GM13976 (cell line): ENCODE data around the gene UBE3B.

Experiments
- DNase-seq: peaks from one replicate; pipeline ENCODE4 v3.0.0; 2012; ENCODE audit warnings: low spot score
- in situ Hi-C: fragments of 300-500 bp; cut with MboI; formaldehyde crosslinking; loops from one replicate; pipeline ENCODE4 v1.12.0; 2022; ENCODE audit warnings: low sequenced_read_pairs, mixed read lengths, inconsistent platforms; ENCODE audit not compliant: unreplicated experiment
- TF ChIP-seq, protein P1 (sequence below): IDR thresholded peaks from 2 replicates; pipeline ENCODE4 v1.5.1; 2012; ENCODE audit warnings: borderline replicate concordance, mild to moderate bottlenecking; ENCODE audit not compliant: insufficient read depth; ENCODE audit errors: extremely low read depth, missing control alignments, control extremely low read depth

UBE3B gene

DNA sequence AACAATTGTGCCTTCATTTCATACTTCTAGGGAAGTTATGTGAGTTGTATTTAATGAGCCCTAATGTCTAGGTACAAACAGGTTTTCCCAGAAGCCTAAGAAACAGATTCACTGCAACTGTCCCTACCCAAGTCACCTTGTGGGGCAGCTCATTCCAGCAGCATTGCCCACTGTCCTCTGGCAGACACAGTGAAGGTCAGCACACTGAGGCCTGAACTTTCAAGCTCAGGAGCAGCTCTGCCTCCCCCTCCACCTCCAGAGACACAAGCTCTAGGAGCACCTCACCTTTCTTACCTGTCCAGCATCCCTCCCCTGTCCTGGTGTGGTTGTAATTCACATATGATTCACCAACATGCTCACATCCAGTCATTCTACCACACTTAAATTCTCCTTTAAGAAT, 15.7 kb downstream of the UBE3B start:
- no peak for DNase-seq
- in situ Hi-C loops, result no loop called here
- TF ChIP-seq, protein P1, sequence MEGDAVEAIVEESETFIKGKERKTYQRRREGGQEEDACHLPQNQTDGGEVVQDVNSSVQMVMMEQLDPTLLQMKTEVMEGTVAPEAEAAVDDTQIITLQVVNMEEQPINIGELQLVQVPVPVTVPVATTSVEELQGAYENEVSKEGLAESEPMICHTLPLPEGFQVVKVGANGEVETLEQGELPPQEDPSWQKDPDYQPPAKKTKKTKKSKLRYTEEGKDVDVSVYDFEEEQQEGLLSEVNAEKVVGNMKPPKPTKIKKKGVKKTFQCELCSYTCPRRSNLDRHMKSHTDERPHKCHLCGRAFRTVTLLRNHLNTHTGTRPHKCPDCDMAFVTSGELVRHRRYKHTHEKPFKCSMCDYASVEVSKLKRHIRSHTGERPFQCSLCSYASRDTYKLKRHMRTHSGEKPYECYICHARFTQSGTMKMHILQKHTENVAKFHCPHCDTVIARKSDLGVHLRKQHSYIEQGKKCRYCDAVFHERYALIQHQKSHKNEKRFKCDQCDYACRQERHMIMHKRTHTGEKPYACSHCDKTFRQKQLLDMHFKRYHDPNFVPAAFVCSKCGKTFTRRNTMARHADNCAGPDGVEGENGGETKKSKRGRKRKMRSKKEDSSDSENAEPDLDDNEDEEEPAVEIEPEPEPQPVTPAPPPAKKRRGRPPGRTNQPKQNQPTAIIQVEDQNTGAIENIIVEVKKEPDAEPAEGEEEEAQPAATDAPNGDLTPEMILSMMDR, result no peak

DNA sequence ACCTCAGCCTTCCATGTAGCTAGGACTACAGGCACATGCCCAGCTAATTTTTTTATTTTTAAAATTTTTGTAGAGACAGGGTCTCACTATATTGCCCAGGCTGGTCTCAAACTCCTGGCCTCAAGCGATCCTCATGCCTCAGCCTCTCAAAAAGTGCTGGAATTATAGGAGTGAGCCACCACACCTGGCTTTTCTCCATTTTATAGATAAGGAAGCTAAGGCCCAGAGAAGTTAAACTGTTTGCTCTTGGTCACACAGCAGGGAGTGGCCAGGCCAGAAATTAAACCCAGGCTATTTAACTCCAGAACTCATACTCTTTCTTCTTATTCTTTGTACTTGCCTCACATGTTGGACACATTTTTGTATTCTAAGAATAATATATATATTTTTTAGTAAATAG, 16.5 kb downstream of the UBE3B start:
- in situ Hi-C loops, result no loop called here
- TF ChIP-seq, protein P1, result no peak
- DNase-seq, result no peak

DNA sequence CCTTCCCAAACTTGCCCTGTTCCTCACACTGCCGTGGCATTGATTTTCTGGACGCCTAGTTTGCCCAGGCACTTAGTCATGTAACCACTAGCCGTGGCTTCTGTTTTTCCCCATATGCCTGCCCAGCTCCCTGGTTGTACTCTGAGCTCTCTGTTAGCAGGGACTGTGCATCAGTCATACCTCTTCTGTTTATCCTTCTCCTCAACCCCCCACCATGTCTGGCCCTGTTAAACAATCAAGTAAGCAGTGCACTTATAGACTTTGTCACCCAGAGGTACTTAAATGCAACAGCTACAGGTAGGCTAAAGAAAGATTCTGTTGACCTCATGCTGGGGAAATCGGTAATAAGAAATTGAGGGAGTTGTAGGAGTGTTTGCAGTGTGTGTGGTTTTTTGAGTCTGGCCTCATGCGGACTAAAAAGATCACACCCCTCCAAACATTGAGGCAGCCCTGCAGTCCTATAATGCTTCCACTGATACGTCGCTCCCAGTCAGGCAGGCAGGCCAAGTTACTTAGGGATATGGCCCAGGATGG, 17.0 kb downstream of the UBE3B start:
- DNase-seq, result no peak
- in situ Hi-C loops, result no loop called here
- TF ChIP-seq, protein P1, result no peak

DNA sequence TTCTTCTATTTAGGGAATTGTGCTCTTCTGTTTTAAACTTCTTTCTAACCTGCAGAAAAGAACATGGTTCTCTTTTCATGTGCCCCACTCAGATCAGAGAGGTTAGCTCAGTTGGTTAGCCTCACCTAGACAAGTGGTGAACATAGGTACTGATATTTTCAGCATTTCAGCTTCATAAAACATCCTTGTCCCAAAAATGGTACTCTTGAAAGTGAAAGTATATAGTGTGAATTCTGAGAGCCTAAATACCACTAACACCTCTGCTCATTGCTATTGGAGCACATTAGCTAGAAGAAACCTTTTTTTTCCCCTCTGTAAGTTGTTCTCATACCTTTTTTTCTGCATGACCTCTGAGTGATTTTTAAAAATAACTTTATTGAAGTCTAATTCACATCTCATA, 17.6 kb downstream of the UBE3B start:
- in situ Hi-C loops, result no loop called here
- TF ChIP-seq, protein P1, result no peak
- no peak for DNase-seq

DNA sequence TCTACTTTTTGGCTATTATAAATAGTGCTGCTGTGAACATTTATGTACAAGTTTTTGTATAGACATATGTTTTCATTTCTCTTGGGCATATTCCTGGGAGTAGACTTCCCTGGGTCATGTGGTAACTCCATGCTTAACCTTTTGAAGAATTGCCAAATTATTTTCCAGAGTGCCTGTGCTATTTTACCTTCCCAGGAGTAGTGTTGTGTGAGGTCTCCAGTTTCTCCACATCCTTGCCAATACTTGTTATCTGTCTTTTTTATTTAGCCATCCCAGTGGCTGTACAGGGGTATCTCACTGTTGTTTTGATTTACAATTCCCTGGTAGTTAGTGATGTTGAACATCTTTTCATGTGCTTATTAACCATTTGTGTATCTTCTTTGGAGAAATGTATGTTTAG, 18.9 kb downstream of the UBE3B start:
- TF ChIP-seq, protein P1, result no peak
- in situ Hi-C loops, result no loop called here
- no peak for DNase-seq

DNA sequence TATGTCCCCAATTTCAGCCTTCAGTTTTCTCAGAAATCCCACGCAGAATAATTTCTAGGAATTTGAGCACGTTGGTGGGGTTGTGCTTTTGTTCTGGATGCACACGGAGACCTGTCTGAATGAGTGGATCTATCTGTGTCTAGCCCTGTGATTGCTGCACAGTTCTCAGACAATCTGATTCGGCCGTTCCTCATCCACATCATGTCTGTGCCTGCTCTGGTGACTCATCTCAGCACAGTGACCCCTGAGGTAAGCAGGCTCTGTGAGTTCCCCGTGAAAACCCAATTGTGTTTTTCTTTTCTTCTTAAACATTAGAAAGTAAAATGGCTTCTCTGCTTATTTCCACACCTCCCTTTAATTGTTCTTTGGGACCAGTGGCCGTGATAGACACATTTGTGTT, 20.2 kb downstream of the UBE3B start:
- in situ Hi-C loops, result no loop called here
- DNase-seq, result no peak
- TF ChIP-seq, protein P1, result no peak

DNA sequence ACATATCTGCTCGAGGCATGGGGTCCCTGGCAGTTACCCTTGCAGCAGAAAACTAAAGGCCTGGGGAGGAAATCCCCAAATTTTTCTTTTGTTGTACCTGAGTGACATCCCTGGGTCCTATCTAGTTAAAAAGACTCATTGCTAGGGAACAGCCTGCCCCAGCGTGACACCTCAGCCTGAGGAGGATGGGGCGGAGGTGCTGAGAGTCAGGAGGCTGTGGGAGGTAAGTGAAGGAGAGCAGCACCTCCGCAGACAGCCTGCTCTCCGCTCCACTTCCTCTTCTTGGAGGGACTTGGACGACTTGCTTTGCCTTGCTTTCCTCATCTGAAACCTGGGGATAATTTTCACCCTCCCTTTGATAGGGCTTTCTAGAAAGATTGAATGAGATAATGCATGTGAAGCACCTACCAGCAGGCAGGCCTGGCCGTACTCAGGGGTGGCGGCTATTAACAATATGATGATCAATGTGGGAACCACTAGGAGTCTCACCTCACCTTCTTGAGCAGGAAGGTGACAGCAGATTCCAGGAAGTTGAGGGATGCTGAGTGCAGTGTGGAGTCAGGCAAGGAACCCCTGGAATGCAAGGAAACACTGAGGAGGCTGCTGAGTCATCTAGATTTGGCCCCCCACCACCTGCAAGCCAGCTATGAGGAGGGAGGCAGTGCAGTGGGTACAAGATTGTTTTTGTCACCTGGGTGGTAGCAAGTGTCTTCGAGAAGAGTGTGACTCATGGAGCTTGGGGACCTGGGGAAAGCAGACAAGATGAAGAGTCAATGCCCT, 23.2 kb downstream of the UBE3B start:
- in situ Hi-C loops, result no loop called here
- TF ChIP-seq, protein P1, result no peak
- no peak for DNase-seq
